GM12878 (cell line): Measurements from ENCODE around the gene CLASP1. TPM values are rescaled to one million over a fixed set of nuclear protein-coding genes. Genes with fewer than 3 reads are reported as not detected.

Experiments
- BACH1 ChIP-seq: fragments of 450-650 bp; IDR thresholded peaks from 2 replicates; pipeline ENCODE4 v1.6.1; 2017; ENCODE audit warnings: mild to moderate bottlenecking, borderline replicate concordance
- CREM ChIP-seq: IDR thresholded peaks from 2 replicates; pipeline ENCODE4 v1.6.1; 2014; ENCODE audit warnings: antibody characterized with exemption, low read depth
- E4F1 ChIP-seq: fragments of 450-650 bp; IDR thresholded peaks from 2 replicates; pipeline ENCODE4 v1.6.1; 2018; ENCODE audit warnings: borderline replicate concordance, mild to moderate bottlenecking; ENCODE audit not compliant: partially characterized antibody
- LARP7 ChIP-seq: fragments of 450-650 bp; IDR thresholded peaks from 2 replicates; pipeline ENCODE4 v1.6.1; 2017; ENCODE audit warnings: mild to moderate bottlenecking
- MYB ChIP-seq: fragments of 150-350 bp; IDR thresholded peaks from 2 replicates; pipeline ENCODE4 v1.6.1; 2014; ENCODE audit warnings: mild to moderate bottlenecking, low read depth, low read length, borderline replicate concordance
- NFYA ChIP-seq: IDR thresholded peaks from 2 replicates; pipeline ENCODE4 v1.6.1; 2011; ENCODE audit warnings: low read depth, mild to moderate bottlenecking, low read length, improper control_type of control experiment, borderline replicate concordance
- POLR2AphosphoS5 ChIP-seq: IDR thresholded peaks from 2 replicates; pipeline ENCODE4 v1.6.1; 2011; ENCODE audit warnings: mild to moderate bottlenecking, low read length, inconsistent platforms
- SIX5 ChIP-seq: IDR thresholded peaks from 2 replicates; pipeline ENCODE4 v1.6.1; 2011; ENCODE audit warnings: mild to moderate bottlenecking, low read depth, low read length, moderate library complexity; ENCODE audit not compliant: severe bottlenecking
- SREBF1 ChIP-seq: IDR thresholded peaks from 2 replicates; pipeline ENCODE4 v1.6.1; 2012; ENCODE audit warnings: mild to moderate bottlenecking, low read length
- SUPT20H ChIP-seq: IDR thresholded peaks from 2 replicates; pipeline ENCODE4 v1.6.1; 2011; ENCODE audit warnings: low read depth, mild to moderate bottlenecking, low read length, moderate library complexity, borderline replicate concordance; ENCODE audit not compliant: control insufficient read depth
- USF1 ChIP-seq: IDR thresholded peaks from 2 replicates; pipeline ENCODE4 v1.6.1; 2011; ENCODE audit warnings: borderline replicate concordance, low read depth, mild to moderate bottlenecking, moderate library complexity, mixed read lengths, low read length; ENCODE audit not compliant: insufficient read depth; ENCODE audit errors: extremely low read length
- ZBTB4 ChIP-seq: fragments of 450-650 bp; formaldehyde crosslinking; IDR thresholded peaks from 2 replicates; pipeline ENCODE4 v1.4.0; 2022; ENCODE audit warnings: mild to moderate bottlenecking, moderate library complexity
- polyA plus RNA-seq, 11 experiments: library from polyadenylated mRNA; depleted of rRNA in 4 of 11; unstranded in 6 of 11; stranded (reverse) in 5 of 11; fragments of >200 nt; fragmentation: Nextera tagmentation in 4 of 11; fragmentation: Illumina TruSeq in 1 of 11; extraction: Ambion mirVana in 4 of 11; extraction: Trizol in 1 of 11; gene quantifications; 1 replicate in 1 of 11; 2 replicates in 10 of 11; pipeline versions ENCODE4 v1.2.1 to v1.2.3, GENCODE V29; 2011 to 2016; ENCODE audit warnings: inconsistent platforms in 2 of 11, missing spikeins in 2 of 11, low read depth in 1 of 11
- total RNA-seq, 4 experiments: library from RNA; depleted of rRNA in 3 of 4; stranded (reverse); fragments of >200 nt in 3 of 4; fragmentation: Illumina TruSeq in 1 of 4; extraction: Trizol in 1 of 4; gene quantifications; 2 replicates each; pipeline versions ENCODE4 v1.2.1 to v1.2.3, GENCODE V29; 2013 to 2021

The CLASP1 gene
- total and polyA plus RNA-seq, 10 of the 15 experiments (the other 5 are each of a cell fraction or from before 2014, with no cell fraction given) = 1.4 to 62.4 (median 32.9) TPM

- TF ChIP-seq USF1 (no peak), CREM (no peak), SUPT20H (no peak), E4F1 (no peak), NFYA (no peak), ZBTB4 (CRISPR knock-in tag) (no peak), SIX5 (no peak), BACH1 (no peak), LARP7 (no peak), MYB (no peak), SREBF1 (no peak), POLR2AphosphoS5 (no peak)
Observed at GRCh38 chr2:121348128-121348740, 301.0 kb downstream of the CLASP1 start (continued).
